Uterus (tissue), 2 donors: Measurements from ENCODE around the gene DMD.

Experiments
- CTCF ChIP-seq, 4 experiments: fragments of 200-600 bp in 2 of 4; fragments of 450-650 bp in 2 of 4; sonication (generic) in 2 of 4; IDR thresholded peaks; one replicate each; pipeline ENCODE4 v1.5.1; 2016 to 2019; ENCODE audit warnings: antibody characterized with exemption in 4 of 4, mild to moderate bottlenecking in 2 of 4, moderate library complexity in 1 of 4
- POLR2A ChIP-seq, 2 donors: fragments of 450-650 bp; IDR thresholded peaks; one replicate each; pipeline ENCODE4 v1.6.1; 2016; ENCODE audit warnings: antibody characterized with exemption in 2 of 2, mild to moderate bottlenecking in 1 of 2, moderate library complexity in 1 of 2

GRCh38 chrX:31921236-31921635 lies 1290.1 kb downstream of the DMD start:
- no peak for TF ChIP-seq CTCF (IDR thresholded peaks at IDR 0.05)
- no peak for TF ChIP-seq POLR2A (IDR thresholded peaks at IDR 0.05)
